HG03060 (cell line): ENCODE data around the gene CCBE1.
"Not testable (repeated sequence)": the region's sequence is repeated elsewhere in the genome, so short reads cannot be mapped to it uniquely, and the experiment has no call there.

Experiments
- ATAC-seq: cut with Tn5 transposase; IDR thresholded peaks from one replicate; pipeline ENCODE4 v1.9.1; 2021; ENCODE audit warnings: low read depth, moderate number of reproducible peaks; ENCODE audit not compliant: unreplicated experiment

The CCBE1 gene

GRCh38 chr18:59697236-59697932, at the start of gene CCBE1:
Gene CCBE1, minus strand, starts transcription at chr18:59697423.
- no peak for ATAC-seq

DNA sequence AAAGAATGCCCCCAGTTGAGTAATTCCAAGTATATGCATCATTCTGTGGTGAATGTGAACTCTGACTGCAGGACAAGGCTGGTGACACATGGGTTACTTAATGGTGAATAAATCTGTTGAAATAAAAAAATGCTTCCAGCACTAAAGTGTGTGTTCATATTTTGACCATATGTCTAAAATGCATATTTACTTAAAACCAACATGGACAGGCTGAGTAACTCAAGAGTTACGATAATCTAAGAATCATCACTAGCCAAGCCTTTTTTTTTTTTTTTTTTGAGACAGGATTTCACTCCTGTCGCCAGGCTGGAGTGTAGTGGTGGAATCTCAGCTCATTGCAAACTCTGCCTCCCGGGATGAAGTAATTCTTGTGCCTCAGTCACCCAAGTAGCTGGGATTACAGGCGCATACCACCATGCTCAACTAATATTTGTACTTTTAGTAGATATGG, 47.1 kb upstream of the CCBE1 start:
- no peak for ATAC-seq

DNA sequence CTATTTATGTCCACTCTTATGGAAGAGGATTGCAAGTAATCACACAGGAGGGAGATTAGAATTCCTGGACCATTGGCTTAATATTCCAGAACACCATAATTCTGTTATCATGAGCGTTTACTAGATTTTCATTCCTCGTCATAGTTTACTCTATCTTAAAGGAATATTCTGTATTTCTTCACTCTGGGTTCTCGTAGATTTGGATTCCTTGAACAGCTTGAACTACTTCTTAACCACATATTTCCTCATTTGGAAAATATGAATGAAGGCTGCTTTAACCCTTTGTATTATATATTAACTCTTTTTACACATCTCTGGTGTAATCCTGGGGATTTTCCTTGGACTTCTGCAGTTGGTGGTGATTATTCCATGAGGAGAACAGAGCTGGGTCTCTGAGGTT, 46.3 kb upstream of the CCBE1 start:
- ATAC-seq: no peak

DNA sequence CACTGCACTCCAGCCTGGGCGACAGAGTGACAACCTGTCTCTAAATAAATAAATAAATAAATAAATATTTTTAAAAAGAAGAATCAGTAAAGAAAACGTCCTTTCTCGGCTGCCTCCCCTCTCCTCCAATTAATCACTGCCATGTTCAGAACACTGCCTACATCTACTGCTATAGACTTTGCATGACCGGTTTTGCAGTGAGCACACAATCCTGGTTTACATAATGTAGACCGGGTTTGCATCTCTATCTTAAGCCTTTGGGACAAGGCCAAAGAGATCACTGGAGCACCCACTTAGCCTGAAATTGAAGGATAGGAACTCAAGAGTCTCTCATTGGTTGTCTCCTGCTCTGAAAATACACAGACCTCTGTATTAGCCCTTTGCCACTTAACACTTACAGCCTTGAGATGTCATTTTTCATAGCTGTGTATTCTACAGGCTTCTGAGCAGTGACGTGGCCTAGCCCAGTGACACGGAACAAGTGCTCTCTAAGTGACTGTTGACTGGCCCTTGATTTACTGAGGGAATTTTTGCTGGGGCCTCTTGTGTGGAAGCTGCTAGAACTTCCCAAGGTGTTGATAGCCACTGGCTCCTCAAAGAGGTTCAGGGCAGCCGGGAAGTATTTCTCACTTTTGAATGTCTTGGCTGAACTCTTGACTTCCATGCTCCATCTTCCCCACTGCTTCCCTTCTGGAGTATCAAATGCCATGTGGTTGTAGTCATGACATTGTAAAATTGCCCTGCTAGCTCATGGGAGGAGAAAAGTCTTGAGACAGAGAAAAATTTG, 45.3 kb upstream of the CCBE1 start:
- ATAC-seq: no peak

GRCh38 chr18:59740141-59740540, 42.9 kb upstream of the CCBE1 start:
- no peak for ATAC-seq

GRCh38 chr18:59737776-59738300, 40.6 kb upstream of the CCBE1 start:
- ATAC-seq: no peak

DNA sequence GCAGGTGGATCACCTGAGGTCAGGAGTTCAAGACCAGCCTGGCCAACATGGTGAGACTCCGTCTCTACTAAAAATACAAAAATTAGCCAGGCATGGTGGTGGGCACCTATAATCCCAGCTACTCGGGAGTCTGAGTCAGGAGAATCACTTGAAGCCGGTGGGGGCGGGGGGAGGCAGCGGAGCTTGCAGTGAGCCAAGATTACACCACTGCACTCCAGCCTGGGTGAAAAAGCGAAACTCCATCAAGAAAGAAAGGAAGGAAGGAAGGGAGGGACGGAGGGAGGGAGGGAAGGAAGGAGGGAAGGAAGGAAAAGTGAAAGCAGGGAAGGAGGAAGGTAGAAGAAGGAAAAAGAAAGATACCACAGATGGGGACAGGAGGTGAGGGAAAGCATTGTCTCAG, 40.1 kb upstream of the CCBE1 start:
- not testable (repeated sequence) for ATAC-seq

DNA sequence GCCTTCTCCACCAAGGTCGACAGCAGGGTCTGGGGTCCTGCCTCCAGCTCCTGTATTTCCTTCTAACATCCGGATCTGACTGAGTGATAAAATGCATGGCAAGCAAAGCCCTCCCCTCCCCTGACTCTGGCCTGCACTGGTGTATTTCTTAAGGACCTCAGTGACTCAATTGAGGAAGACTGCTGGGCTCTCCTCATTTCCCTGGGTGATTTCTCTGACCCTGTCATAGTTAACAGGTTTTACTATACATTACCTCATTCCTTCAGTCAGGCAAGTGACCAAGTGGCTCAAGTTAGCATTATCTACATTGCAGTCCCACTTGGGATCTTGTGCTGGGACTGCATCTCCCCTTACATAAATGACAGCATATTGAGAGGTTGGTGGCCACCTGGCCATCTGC, 38.8 kb upstream of the CCBE1 start:
- no peak for ATAC-seq

- no peak for ATAC-seq
These were observed 38.1 kb upstream of the CCBE1 start for GRCh38 chr18:59735269-59735860.

DNA sequence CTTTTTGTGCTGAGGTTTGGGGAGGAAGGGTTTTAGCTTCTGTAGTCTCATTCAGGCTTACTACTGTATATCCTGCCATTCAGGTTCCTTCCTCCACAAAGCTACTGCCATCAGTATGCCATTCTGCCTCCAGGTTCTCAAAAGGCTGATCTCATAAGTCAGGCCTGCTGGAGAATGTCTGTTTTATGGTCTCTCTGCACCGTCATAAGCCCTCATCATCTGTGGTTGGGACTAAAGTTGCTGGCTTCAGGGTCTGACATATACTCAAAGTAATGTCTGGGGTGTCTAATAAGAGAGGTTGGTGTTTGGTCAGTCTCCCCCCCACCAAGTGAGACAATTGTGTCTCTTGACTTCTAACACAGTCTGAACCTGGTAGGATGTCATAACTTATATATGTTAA, 36.2 kb upstream of the CCBE1 start:
- ATAC-seq: no peak

DNA sequence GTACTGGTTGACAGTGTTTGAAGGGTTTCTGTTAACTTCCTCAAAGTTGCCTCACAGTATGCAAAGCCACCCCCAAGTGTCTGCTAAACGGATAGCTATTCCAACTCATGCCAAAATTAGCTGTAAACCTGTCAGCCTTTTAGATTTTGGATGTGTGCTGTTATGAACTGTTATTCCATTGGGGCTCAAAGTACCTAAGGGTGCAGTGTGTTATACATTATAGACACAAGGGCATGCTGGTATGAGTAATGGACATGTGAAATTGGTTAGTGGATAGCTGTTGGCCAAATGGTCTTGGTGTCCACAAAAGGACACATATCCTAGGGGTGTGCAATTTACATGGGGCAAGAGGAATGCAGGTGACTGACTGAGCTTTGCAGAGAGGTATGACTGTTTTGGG, 33.7 kb upstream of the CCBE1 start:
- no peak for ATAC-seq

DNA sequence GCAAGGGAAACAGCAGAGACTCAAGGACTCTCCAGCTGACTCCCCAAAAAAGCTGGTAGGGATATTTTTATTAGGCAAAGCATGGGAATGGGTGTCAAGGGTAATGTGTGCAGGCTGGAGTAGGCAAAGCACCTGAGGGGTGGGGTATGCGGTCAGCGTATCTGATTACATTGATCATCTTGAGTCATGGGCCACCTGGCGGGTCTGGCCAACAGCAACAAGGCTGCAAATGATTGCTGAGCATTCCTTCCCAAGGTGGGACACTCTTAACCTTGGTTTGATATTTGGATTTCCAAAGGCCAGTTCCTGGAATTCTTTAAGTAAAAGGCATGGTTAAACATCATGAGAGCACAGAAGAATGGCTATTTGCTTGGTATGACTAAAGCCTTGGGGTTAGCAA, 32.6 kb upstream of the CCBE1 start:
- ATAC-seq: no peak

- no peak for ATAC-seq
These were observed 31.6 kb upstream of the CCBE1 start for GRCh38 chr18:59728816-59729215.

GRCh38 chr18:59725142-59725541, 27.9 kb upstream of the CCBE1 start:
- ATAC-seq: no peak

DNA sequence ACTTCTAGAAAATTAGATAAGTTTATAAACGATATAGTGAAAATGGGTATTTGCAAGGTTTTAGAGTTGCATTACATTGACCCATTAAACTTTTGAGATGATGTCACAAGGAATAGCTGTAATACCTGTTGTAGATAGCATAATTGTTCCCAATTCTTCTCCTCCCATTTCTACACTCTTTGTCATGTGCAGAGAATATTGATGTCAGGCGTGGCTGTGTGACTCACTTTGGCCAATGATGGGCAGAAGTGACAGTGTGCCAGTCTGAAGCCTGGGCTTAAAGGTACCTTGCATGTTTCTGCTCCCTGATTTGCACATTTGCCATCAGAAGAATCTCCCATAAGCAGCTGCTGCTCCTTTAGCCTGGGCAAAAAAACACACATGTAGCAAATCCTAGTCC, 26.9 kb upstream of the CCBE1 start:
- ATAC-seq: no peak

- ATAC-seq: no peak
These were observed 24.7 kb upstream of the CCBE1 start for GRCh38 chr18:59721931-59722330.

DNA sequence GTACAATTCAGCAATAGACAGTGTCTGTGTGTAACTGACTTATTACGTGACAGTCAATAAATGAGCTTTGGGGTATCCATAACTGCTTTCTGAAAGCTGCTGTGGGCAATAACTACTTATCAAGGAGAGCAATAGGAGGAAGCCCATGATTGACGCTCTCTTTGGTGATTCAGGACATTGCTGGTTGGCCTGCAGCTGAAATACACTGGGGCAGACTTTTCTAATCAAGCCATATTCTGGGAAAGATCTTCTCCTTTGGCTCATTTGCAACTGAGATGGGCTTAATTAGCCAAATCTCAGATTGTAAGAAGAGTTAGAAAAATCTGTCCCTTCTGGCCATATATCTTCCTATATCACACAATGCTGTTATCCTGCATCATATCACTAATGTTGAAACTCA, 24.0 kb upstream of the CCBE1 start:
- no peak for ATAC-seq

DNA sequence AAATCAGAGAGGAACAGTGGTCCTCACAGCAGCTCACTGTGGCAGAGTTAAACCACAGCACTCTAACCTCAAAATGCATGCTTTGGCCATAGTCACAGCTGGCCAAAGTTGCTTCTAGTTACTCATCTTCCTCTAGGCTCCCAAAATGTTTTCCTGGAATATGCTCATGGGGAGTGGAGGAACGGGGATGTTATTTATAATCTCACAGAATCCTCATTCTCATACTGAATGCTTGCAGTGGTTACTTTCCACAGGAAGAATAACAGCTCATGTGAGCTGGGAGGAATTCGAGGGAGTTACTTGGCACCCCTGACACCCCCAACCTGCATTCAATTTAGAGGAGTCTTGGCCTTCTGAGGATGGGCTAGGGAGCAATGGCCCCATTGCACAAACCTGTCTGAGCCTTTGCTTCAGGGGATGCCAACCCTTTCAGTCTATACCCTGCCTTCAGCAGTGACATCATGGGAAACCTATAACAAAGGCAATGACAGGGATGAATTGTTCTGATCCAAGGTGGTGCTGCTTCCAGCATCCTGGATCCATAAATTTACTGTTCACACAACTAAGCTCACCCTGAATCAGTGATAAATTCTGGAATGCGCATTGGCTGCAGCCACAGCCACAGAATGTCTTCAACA, 22.4 kb upstream of the CCBE1 start:
- no peak for ATAC-seq

DNA sequence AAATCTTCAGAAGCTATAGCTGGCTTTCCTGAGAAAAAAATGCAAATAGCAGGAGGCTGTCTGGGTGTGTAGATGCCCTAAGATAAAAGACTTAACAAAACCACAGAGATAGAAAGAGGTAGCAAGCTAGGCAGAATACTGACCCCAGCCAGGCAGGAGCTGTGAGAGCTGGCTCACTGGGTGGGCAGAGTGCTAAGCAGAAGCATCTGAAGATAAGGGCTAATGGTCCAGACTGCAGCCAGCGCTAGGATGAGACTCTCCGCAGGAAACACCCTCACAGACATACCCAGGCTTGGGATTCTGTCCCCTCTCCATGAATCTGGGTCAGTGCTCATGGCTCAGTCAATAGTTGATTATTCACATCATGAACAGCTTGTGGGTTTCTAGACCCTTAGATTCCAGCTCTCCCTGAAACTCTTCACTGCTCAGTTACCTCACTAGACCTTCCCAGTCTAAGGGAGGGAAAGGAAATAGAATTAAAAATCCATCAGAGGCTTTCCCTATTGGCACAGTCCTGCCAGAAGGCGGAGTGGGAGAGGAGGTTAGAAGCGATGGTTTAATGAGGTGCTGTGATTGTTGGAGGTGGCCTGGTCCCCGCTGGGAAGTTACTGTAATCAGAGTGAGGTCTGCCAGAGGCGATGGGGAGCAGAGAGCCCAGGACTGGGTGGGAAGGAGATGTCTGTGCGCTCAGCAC, 21.4 kb upstream of the CCBE1 start:
- no peak for ATAC-seq

GRCh38 chr18:59718108-59718463, 20.9 kb upstream of the CCBE1 start:
- ATAC-seq: no peak
